GM12878 (cell line): ENCODE measurements around the gene DDR1. TPM values are rescaled to one million over a fixed set of nuclear protein-coding genes. Genes with fewer than 3 reads are reported as not detected.

Experiments used
- ATAC-seq: fragments of 200-7000 bp; cut with Tn5 transposase; 3 replicates; pipeline ENCODE4 v1.9.1; 2020; ENCODE audit warnings: mild to moderate bottlenecking, moderate library complexity
- BruUV-seq: library from RNA; stranded (reverse); fragments of 400-500 nt; replicated peaks from 2 replicates; lab custom pipeline; 2021; lab: Mats Ljungman, UMichigan
- CTCF ChIA-PET: fragments of 300-600 bp; sonication (Branson Sonifier 250); formaldehyde crosslinking; extraction: SDS; loops from one replicate; lab custom pipeline; 2021; ENCODE audit warnings: inconsistent platforms; lab: Yijun Ruan, JAX
- POLR2A ChIA-PET: fragments of 350-600 bp; formaldehyde crosslinking; extraction: SDS; loops from one replicate; lab custom pipeline; 2021; ENCODE audit warnings: inconsistent platforms; lab: Charles Lee
- RAD21 ChIA-PET: fragments of 300-600 bp; sonication (Branson Sonifier 250); formaldehyde crosslinking; loops from one replicate; lab custom pipeline; 2023; ENCODE audit warnings: antibody characterized with exemption; ENCODE audit not compliant: unreplicated experiment; lab: Charles Lee
- SMC1A ChIA-PET: fragments of 300-600 bp; sonication (Branson Sonifier 250); formaldehyde crosslinking; loops from one replicate; lab custom pipeline; 2023; ENCODE audit not compliant: unreplicated experiment, uncharacterized antibody; lab: Charles Lee
- DNase-seq: peaks from one replicate; pipeline ENCODE4 v3.0.0-alpha.2; 2011; ENCODE audit warnings: low read depth, low spot score
- FAIRE-seq: peaks from 3 replicates; lab custom pipeline; 2011; peaks lifted over from hg19 to GRCh38; lab: Jason Lieb, UNC
- H2AFZ ChIP-seq: 2 replicates; pipeline ENCODE4 v1.6.0; 2011; ENCODE audit warnings: low read depth, low read length, control low read depth; ENCODE audit not compliant: control insufficient read depth
- H3K27ac ChIP-seq: 2 replicates; pipeline ENCODE4 v1.5.1; 2011; ENCODE audit warnings: control low read depth; ENCODE audit not compliant: control insufficient read depth, insufficient read depth
- H3K27me3 ChIP-seq, 2 experiments: replicated peaks in 1 of 2; 2 replicates each; pipeline versions ENCODE4 v1.6.0 to v1.6.1; 2011; ENCODE audit warnings: low read length in 1 of 2; ENCODE audit not compliant: control insufficient read depth in 2 of 2, insufficient read depth in 2 of 2
- H3K36me3 ChIP-seq, 2 experiments: 2 replicates each; pipeline ENCODE4 v1.5.1; 2011; ENCODE audit warnings: low read length in 1 of 2; ENCODE audit not compliant: control insufficient read depth in 2 of 2, insufficient read depth in 2 of 2
- H3K4me1 ChIP-seq: 2 replicates; pipeline ENCODE4 v1.6.1; 2011; ENCODE audit warnings: mild to moderate bottlenecking, low read length, moderate library complexity, mixed read lengths; ENCODE audit not compliant: control insufficient read depth, insufficient read depth
- H3K4me2 ChIP-seq: 2 replicates; pipeline ENCODE4 v1.6.0; 2011; ENCODE audit warnings: control low read depth; ENCODE audit not compliant: control insufficient read depth, insufficient read depth
- H3K4me3 ChIP-seq: fragments of 200-600 bp; sonication (generic); 2 replicates; pipeline ENCODE4 v1.5.1; 2016
- H3K79me2 ChIP-seq: 2 replicates; pipeline ENCODE4 v1.6.0; 2011; ENCODE audit warnings: low read length; ENCODE audit not compliant: control insufficient read depth, insufficient read depth
- H3K9ac ChIP-seq: 2 replicates; pipeline ENCODE4 v1.8.0; 2011; ENCODE audit warnings: low read length, control low read depth, mixed read lengths; ENCODE audit not compliant: control insufficient read depth, insufficient read depth
- H3K9me3 ChIP-seq: replicated peaks from 3 replicates; pipeline ENCODE4 v1.5.1; 2011; ENCODE audit warnings: mild to moderate bottlenecking, low read length; ENCODE audit not compliant: control insufficient read depth, insufficient read depth
- H4K20me1 ChIP-seq: 2 replicates; pipeline ENCODE4 v1.6.0; 2011; ENCODE audit not compliant: control insufficient read depth, insufficient read depth
- IKZF2 ChIP-seq, 2 experiments: fragments of 450-650 bp; IDR thresholded peaks; 2 replicates each; pipeline ENCODE4 v1.6.1; 2017; ENCODE audit warnings: mild to moderate bottlenecking in 2 of 2, moderate library complexity in 2 of 2
- JUNB ChIP-seq: IDR thresholded peaks from 2 replicates; pipeline ENCODE4 v1.6.1; 2016; ENCODE audit warnings: antibody characterized with exemption, mild to moderate bottlenecking
- MEF2B ChIP-seq: fragments of 450-650 bp; IDR thresholded peaks from 2 replicates; pipeline ENCODE4 v1.6.1; 2018; ENCODE audit warnings: mild to moderate bottlenecking, moderate library complexity; ENCODE audit not compliant: partially characterized antibody, poor library complexity, severe bottlenecking
- MYC ChIP-seq: IDR thresholded peaks from 2 replicates; pipeline ENCODE4 v1.6.1; 2011; ENCODE audit warnings: mild to moderate bottlenecking, low read length, moderate library complexity, inconsistent platforms; ENCODE audit not compliant: insufficient read depth, insufficient replicate concordance, insufficient read length, severe bottlenecking
- NFYB ChIP-seq: IDR thresholded peaks from 2 replicates; pipeline ENCODE4 v1.6.1; 2011; ENCODE audit warnings: low read depth, mild to moderate bottlenecking, low read length, improper control_type of control experiment, moderate library complexity; ENCODE audit not compliant: insufficient read depth
- NR2C2 ChIP-seq: IDR thresholded peaks from 2 replicates; pipeline ENCODE4 v1.6.1; 2011; ENCODE audit warnings: borderline replicate concordance, low read depth; ENCODE audit not compliant: control insufficient read depth, insufficient read length
- RUNX3 ChIP-seq: IDR thresholded peaks from 2 replicates; pipeline ENCODE4 v1.6.1; 2012; ENCODE audit warnings: low read length, inconsistent platforms
- SMARCA5 ChIP-seq: fragments of 450-650 bp; IDR thresholded peaks from 2 replicates; pipeline ENCODE4 v1.6.1; 2017; ENCODE audit warnings: mild to moderate bottlenecking
- SREBF1 ChIP-seq: IDR thresholded peaks from 2 replicates; pipeline ENCODE4 v1.6.1; 2012; ENCODE audit warnings: mild to moderate bottlenecking, low read length
- SUZ12 ChIP-seq: fragments of 200-600 bp; sonication (generic); IDR thresholded peaks from one replicate; pipeline ENCODE4 v1.6.1; 2018; ENCODE audit warnings: antibody characterized with exemption, mild to moderate bottlenecking; ENCODE audit not compliant: unreplicated experiment
- TCF12 ChIP-seq: IDR thresholded peaks from 2 replicates; pipeline ENCODE4 v1.6.1; 2011; ENCODE audit warnings: low read depth, mild to moderate bottlenecking, low read length
- WGBS: methylation state at CpG from one replicate; pipeline ENCODE4 v1.1.6; 2016; ENCODE audit warnings: low lambda C conversion rate; ENCODE audit not compliant: insufficient replicate concordance, insufficient coverage; ENCODE audit errors: missing lambda C conversion rate; 5-methylcytosine and 5-hydroxymethylcytosine counted together
- in situ Hi-C: fragments of 300-500 bp; cut with MboI; formaldehyde crosslinking; loops from 9 replicates; pipeline ENCODE4 v1.14.3; 2018; ENCODE audit warnings: mixed read lengths
- intact Hi-C: fragments of 100-400 bp; cut with micrococcal nuclease; formaldehyde crosslinking; loops from one replicate; pipeline ENCODE4 v1.14.2; 2022; ENCODE audit not compliant: unreplicated experiment
- polyA plus RNA-seq, 11 experiments: library from polyadenylated mRNA; depleted of rRNA in 4 of 11; unstranded in 6 of 11; stranded (reverse) in 5 of 11; fragments of >200 nt; fragmentation: Nextera tagmentation in 4 of 11; fragmentation: Illumina TruSeq in 1 of 11; extraction: Ambion mirVana in 4 of 11; extraction: Trizol in 1 of 11; gene quantifications; 1 replicate in 1 of 11; 2 replicates in 10 of 11; pipeline versions ENCODE4 v1.2.1 to v1.2.3, GENCODE V29; 2011 to 2016; ENCODE audit warnings: inconsistent platforms in 2 of 11, missing spikeins in 2 of 11, low read depth in 1 of 11
- total RNA-seq, 4 experiments: library from RNA; depleted of rRNA in 3 of 4; stranded (reverse); fragments of >200 nt in 3 of 4; fragmentation: Illumina TruSeq in 1 of 4; extraction: Trizol in 1 of 4; gene quantifications; 2 replicates each; pipeline versions ENCODE4 v1.2.1 to v1.2.3, GENCODE V29; 2013 to 2021
- TF ChIP-seq, protein P1 (sequence below): fragments of 450-650 bp; formaldehyde crosslinking; IDR thresholded peaks from 2 replicates; pipeline ENCODE4 v1.5.0; 2022; ENCODE audit warnings: mild to moderate bottlenecking, missing genetic modification characterization

The DDR1 gene
- total and polyA plus RNA-seq, 10 of the 15 experiments (the other 5 are each of a cell fraction or from before 2014, with no cell fraction given): 1.1 to 39.0 (median 11.9) TPM

DNA sequence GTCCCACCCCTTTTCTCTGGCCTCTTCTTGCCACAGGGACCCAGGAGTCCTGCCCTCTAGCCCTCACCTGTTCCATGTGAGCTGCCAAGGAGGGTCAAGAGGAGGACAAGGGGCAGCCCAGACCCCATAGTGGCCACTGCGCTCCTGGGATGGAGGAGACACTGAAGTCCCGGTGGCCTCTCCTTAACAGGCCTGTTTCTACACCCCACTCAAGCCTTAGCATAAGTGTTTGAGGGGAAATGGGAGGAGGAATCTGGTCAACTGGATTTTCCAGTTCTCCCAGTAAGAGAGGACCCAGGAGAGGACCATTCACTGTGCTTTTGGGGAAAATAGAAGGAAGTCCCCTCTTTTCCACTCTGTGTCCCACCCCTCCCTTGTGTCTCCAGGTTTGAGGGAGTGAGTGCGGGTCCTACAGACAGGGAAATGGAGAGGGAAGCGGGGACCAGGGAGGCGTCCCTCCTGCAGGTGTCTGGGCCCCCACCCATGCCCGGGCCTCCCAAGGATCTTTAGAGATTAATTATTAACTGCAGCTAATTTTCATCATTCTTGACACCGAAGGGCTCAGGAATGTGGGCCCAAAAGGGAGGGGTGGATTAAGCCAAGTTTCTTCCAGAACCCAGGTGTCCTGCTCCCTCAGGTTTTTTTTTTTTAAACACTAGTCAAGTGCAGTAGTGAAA, 47.8 kb downstream of the DDR1 start, which contains the start of gene SFTA2:
SFTA2 (minus strand) TSS at position 202 of the 677 bp plus-strand sequence; CDS start at position 128, 74 bp downstream.
- BruUV-seq: no TSS peak
- WGBS: 44% methylated on average over 7 of the region's 7 CpGs
- ChIA-PET SMC1A (no interaction called here), CTCF (no interaction called here), RAD21 (no interaction called here), POLR2A (no interaction called here)
- H4K20me1 ChIP-seq: no peaks in the 10 kb centered on the region
- H3K4me3 ChIP-seq: no peak within 1 kb of the TSS
- intact Hi-C loops: no loop called here
- no peaks in the 10 kb centered on the region for H3K79me2 ChIP-seq
- peaks cover 0 to 2% of the 10 kb centered on the region in 2 experiments; a peak in 1 of 4 replicates for H3K27me3 ChIP-seq
- no peak for TF ChIP-seq NR2C2
- TF ChIP-seq IKZF2 (IDR thresholded peaks at IDR 0.05): no peak
- TF ChIP-seq SUZ12: no peak
- TF ChIP-seq SMARCA5: no peak
- no peak within 1 kb of the TSS for H3K9ac ChIP-seq
- FAIRE-seq (no peak), DNase-seq (no peak), ATAC-seq (no peak)
- H3K36me3 ChIP-seq: no peaks in the 10 kb centered on the region; a peak in 1 of 4 replicates
- H3K4me1 ChIP-seq: no peaks in the 10 kb centered on the region
- H2AFZ ChIP-seq: no peak within 1 kb of the TSS
- no peak within 1 kb of the TSS for H3K4me2 ChIP-seq
- no peak within 1 kb of the TSS for H3K27ac ChIP-seq
- in situ Hi-C loops: no loop called here
- H3K9me3 ChIP-seq: no peaks in the 10 kb centered on the region

GRCh38 chr6:30932665-30933365, 48.5 kb downstream of the DDR1 start:
- RAD21 ChIA-PET: no interaction called here
- in situ Hi-C loops (no loop called here), intact Hi-C loops (no loop called here)
- WGBS: 19% methylated on average over 6 of the region's 6 CpGs
- POLR2A ChIA-PET: no interaction called here
- DNase-seq (no peak), ATAC-seq (no peak), FAIRE-seq (no peak)
- H3K9ac ChIP-seq: no peak overlapping the region
- SMC1A ChIA-PET: no interaction called here
- no peak overlapping the region for H3K4me2 ChIP-seq
- peaks cover 0 to 2% of the 10 kb centered on the region in 2 experiments; a peak in 1 of 4 replicates for H3K27me3 ChIP-seq
- H3K9me3 ChIP-seq: no peaks in the 10 kb centered on the region
- H3K4me1 ChIP-seq: no peaks in the 10 kb centered on the region
- no peaks in the 10 kb centered on the region; a peak in 1 of 4 replicates for H3K36me3 ChIP-seq
- CTCF ChIA-PET: no interaction called here
- no peak overlapping the region for H3K4me3 ChIP-seq
- H4K20me1 ChIP-seq: no peaks in the 10 kb centered on the region
- no peaks in the 10 kb centered on the region for H3K79me2 ChIP-seq
- no TSS peak for BruUV-seq
- H3K27ac ChIP-seq: no peak overlapping the region
- no peak overlapping the region for H2AFZ ChIP-seq
- TF ChIP-seq SREBF1 (no peak), JUNB (no peak), MEF2B (no peak), NFYB (no peak), MYC (no peak), TCF12 (no peak), RUNX3 (no peak)
- TF ChIP-seq, protein P1, sequence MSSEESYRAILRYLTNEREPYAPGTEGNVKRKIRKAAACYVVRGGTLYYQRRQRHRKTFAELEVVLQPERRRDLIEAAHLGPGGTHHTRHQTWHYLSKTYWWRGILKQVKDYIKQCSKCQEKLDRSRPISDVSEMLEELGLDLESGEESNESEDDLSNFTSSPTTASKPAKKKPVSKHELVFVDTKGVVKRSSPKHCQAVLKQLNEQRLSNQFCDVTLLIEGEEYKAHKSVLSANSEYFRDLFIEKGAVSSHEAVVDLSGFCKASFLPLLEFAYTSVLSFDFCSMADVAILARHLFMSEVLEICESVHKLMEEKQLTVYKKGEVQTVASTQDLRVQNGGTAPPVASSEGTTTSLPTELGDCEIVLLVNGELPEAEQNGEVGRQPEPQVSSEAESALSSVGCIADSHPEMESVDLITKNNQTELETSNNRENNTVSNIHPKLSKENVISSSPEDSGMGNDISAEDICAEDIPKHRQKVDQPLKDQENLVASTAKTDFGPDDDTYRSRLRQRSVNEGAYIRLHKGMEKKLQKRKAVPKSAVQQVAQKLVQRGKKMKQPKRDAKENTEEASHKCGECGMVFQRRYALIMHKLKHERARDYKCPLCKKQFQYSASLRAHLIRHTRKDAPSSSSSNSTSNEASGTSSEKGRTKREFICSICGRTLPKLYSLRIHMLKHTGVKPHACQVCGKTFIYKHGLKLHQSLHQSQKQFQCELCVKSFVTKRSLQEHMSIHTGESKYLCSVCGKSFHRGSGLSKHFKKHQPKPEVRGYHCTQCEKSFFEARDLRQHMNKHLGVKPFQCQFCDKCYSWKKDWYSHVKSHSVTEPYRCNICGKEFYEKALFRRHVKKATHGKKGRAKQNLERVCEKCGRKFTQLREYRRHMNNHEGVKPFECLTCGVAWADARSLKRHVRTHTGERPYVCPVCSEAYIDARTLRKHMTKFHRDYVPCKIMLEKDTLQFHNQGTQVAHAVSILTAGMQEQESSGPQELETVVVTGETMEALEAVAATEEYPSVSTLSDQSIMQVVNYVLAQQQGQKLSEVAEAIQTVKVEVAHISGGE: no peak
